Lower leg skin (tissue), 4 donors: ENCODE data around the gene SLC12A9. TPM values are rescaled to one million over a fixed set of nuclear protein-coding genes. Genes with fewer than 3 reads are reported as not detected.

ENCODE experiments used
- DNase-seq, 2 donors: peaks; one replicate each; pipeline ENCODE4 v3.0.0-alpha.2; 2019; ENCODE audit warnings: low spot score in 2 of 2
- H3K4me3 ChIP-seq: fragments of 200-600 bp; sonication (generic); 2 replicates; pipeline ENCODE4 v1.5.1; 2017; ENCODE audit warnings: mild to moderate bottlenecking, low read depth; ENCODE audit not compliant: poor library complexity, severe bottlenecking
- CTCF ChIP-seq, 3 donors: fragments of 450-650 bp; IDR thresholded peaks; one replicate each; pipeline ENCODE4 v1.5.1; 2016; ENCODE audit warnings: antibody characterized with exemption in 3 of 3, mild to moderate bottlenecking in 3 of 3, moderate library complexity in 2 of 3
- POLR2A ChIP-seq, 2 donors: fragments of 450-650 bp; IDR thresholded peaks; one replicate each; pipeline ENCODE4 v1.6.1; 2016 to 2017; ENCODE audit warnings: antibody characterized with exemption in 2 of 2, mild to moderate bottlenecking in 1 of 2, moderate library complexity in 1 of 2
- WGBS, 2 donors: methylation state at CpG; one replicate each; pipeline ENCODE4 v1.1.5; 2018; 5-methylcytosine and 5-hydroxymethylcytosine counted together
- intact Hi-C: fragments of 100-400 bp; cut with DNase I; formaldehyde crosslinking; loops from one replicate; pipeline ENCODE4 v1.15.0; 2023; ENCODE audit warnings: low total_unique reads
- total RNA-seq, 4 donors: library from RNA; depleted of rRNA; stranded (reverse); fragments of >200 nt; gene quantifications; one replicate each; pipeline ENCODE4 v1.1.0, GENCODE V29; 2016

SLC12A9 gene
- total RNA-seq, 4 donors from 2014 or later, result 14.0 to 32.9 (median 21.8) TPM

- intact Hi-C loops, result loop anchor here (10.0 kb wide), 2 partner anchors 291 to 391 kb away; partner anchors contain the start of gene SPACDR
- no peak for TF ChIP-seq CTCF (IDR thresholded peaks at IDR 0.05)
- TF ChIP-seq POLR2A (IDR thresholded peaks at IDR 0.05), result no peak
- 94 to 97% methylated on average over 10 of the region's 10 CpGs for WGBS, 2 donors
Observed at GRCh38 chr7:100855515-100855914, 3.0 kb downstream of the SLC12A9 start.

GRCh38 chr7:100856871-100857282 is 4.4 kb downstream of the SLC12A9 start:
- no peak for DNase-seq
- no peak overlapping the region for H3K4me3 ChIP-seq
- 92 to 95% methylated on average over 16 of the region's 16 CpGs for WGBS, 2 donors
- no peak for TF ChIP-seq POLR2A (IDR thresholded peaks at IDR 0.05)
- no peak for TF ChIP-seq CTCF (IDR thresholded peaks at IDR 0.05)
- intact Hi-C loops, result loop anchor here (10.0 kb wide), 2 partner anchors 292 to 392 kb away; partner anchors contain the start of gene SPACDR

More at GRCh38 chr7:100855515-100855914, 3.0 kb downstream of the SLC12A9 start:
- DNase-seq, result no peak
- H3K4me3 ChIP-seq, result no peak overlapping the region

- WGBS, 2 donors, result 88 to 90% methylated on average over 15 of the region's 15 CpGs
- intact Hi-C loops, result loop anchor here (10.0 kb wide), 2 partner anchors 295 to 395 kb away; partner anchors contain the start of gene SPACDR
- DNase-seq, result no peak
- no peak overlapping the region for H3K4me3 ChIP-seq
- TF ChIP-seq POLR2A (IDR thresholded peaks at IDR 0.05), result no peak
- no peak for TF ChIP-seq CTCF (IDR thresholded peaks at IDR 0.05)
Observed at GRCh38 chr7:100859856-100860255, 7.3 kb downstream of the SLC12A9 start.

GRCh38 chr7:100860702-100861615 is 8.4 kb downstream of the SLC12A9 start:
- TF ChIP-seq CTCF (IDR thresholded peaks at IDR 0.05) (no peak), POLR2A (IDR thresholded peaks at IDR 0.05) (no peak)

GRCh38 chr7:100861616-100861985 is 9.1 kb downstream of the SLC12A9 start:
- TF ChIP-seq POLR2A (IDR thresholded peaks at IDR 0.05) (no peak), CTCF (IDR thresholded peaks at IDR 0.05) (no peak)
- DNase-seq, result no peak
- 95 to 97% methylated on average over 14 of the region's 14 CpGs for WGBS, 2 donors
- H3K4me3 ChIP-seq, result no peak overlapping the region
- intact Hi-C loops, result no loop called here

More at GRCh38 chr7:100860702-100861615, 8.4 kb downstream of the SLC12A9 start:
- intact Hi-C loops, result no loop called here
- no peak for DNase-seq
- 86 to 92% methylated on average over 15 to 16 of the region's 18 CpGs for WGBS, 2 donors
- no peak overlapping the region for H3K4me3 ChIP-seq
